Skeletal muscle cell (primary cell): ENCODE results near the gene MALL.
A peak's percentile ranks its signal among the peaks of the same experiment; 100 is the strongest.
"Not testable (repeated sequence)": the region's sequence is repeated elsewhere in the genome, so short reads cannot be mapped to it uniquely, and the experiment has no call there.

Experiments
- DNase-seq: peaks from one replicate; pipeline ENCODE4 v3.0.0-alpha.2; 2010; ENCODE audit warnings: low read depth
- H3K4me3 ChIP-seq: 2 replicates; pipeline ENCODE4 v1.5.1; 2011; ENCODE audit warnings: low read depth, mild to moderate bottlenecking, control low read depth, low read length, moderate library complexity

The MALL gene

DNA sequence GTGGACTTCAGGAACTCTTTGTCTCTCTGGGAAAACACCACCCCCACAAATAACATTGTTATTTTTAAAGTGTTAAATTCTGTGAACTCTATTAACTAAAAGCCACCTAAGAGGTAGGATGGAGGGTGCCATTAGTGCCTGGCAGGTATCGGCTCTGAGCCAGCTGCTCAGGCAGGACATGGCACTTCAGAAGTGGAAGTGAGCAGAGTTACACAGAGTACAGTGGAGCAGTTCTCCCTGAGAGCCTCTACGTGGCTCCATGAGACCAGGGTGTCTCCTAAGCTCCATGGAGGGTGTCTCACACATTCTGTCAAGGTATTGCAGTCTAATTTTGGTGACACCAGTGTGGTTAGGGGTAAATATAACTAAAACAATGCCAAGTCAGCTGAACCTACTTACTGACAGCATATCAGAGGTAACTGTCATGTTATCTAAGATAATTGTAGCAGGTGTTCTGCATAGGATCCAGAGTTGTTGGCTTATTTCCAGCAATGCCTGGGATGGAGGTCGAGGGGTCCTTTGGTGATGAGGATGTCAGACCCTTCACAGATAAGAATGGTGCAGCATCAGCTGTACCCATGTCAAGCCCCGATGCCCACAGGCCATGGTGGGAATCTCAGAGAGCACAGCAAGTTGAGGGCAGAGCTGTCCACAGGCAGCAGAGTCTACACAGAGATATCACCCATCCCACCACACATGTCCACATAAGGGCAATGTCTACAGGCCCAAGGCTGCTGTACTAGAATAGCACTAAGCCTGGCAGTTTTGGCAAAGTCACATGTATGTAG is 8.6 kb upstream of the MALL start:
- DNase-seq: no peak
- H3K4me3 ChIP-seq: no peak overlapping the region

DNA sequence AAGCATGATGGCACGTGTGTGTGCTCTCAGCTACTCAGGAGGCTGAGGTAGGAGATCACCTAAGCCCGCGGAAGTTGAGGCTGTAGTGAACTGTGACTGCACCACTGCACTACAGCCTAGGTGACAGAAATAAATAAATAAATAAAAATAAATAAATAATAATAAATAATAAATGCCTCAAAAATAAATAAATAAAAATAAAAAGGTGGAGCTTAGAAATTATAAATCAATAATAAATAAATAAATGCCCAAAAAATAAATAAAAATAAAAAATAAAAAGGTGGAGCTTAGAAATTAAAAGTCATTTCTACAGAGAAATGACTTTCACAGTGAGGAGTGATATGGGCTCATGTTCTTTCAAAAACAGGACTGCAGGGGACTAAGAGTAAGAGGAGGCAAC is 6.0 kb upstream of the MALL start:
- DNase-seq: no peak
- H3K4me3 ChIP-seq: no peak overlapping the region

DNA sequence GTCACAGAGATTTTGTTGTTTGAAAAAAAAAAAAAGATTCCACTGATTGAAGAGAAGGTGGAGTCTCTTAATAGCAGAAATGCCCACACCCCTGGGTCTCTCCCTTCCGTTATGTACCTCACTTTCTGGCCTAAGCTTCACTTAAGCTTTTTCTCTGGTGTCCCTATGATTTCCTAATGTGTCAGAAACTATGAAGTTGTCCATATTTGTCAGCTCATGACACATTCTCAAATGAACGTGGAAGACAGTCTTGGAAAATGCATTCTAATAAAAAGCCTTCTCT is 5.4 kb upstream of the MALL start:
- DNase-seq: no peak
- no peak overlapping the region for H3K4me3 ChIP-seq

DNA sequence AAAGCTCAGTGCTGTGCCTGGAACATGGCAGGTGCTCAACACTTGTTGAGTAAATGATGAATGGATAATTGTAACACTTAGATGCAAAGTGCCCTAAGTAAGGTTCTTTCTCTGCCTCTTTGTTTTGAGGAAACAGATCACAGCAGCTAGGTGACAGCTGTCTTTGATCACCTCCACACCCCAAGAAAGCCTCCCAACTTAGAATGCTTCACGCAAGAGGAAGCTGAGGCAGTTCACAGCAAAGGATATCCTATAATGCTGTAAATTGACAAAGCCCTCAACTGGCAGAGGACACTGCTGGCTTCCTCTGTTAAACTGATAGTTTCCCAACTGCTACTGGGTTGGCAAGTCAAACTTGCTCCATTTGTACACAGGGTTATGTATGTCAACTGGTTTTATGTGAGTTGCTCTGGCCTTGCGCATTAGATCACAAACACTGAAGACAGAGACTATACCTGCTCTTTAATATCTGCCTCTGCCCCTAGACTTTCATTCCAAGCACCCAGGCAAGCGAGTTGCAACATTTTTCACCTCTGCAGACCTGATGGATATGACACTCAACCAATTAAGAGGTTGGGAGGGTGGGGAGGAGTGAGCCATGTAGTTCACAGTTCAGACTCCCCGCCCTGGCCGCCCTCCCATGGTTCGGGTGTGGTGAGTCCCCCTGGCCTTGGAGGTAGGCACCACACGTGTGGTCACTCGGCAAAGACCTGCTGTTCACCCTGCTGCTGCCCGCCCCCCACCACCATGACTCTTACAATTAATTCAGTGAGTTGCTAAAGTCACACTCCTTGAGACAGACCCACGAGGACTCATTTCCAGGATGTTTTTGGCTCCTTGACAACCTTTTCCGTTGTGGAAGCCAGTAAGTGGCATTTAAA is 4.8 kb upstream of the MALL start:
- no peak for DNase-seq
- no peak overlapping the region for H3K4me3 ChIP-seq

DNA sequence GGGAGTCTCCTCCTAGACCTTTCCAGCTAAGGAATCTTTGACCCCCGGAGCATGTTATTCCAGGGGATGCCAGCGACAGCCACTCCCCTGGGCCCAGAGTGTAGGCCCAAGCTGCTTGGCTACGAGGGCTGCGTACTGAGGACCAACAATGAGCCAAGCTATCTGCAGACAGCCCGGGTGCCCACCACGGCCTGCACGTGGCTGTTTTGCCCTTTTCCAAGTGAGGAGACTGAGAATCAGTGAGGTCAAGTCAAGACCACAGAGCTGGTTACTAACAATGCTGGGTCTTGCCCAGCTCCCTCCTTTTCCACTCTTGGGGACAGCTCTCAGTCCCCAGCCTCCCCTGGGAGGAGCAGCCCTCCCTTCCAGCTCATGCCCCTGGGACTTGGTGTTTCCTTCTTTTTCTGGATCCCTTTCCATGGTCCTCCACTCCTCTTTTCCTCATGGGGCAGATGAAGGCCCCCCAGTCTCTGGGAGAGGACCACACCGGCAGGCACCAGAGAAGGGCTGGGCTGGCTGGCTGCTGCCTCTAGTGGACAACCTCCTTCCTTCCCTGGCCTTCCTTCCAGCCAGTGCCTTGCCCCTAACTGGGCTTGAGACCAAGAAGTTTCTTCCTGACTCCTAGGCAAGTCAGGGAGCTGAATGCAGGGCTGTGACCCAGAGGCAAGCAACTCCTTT is 550 bp upstream of the MALL start:
- H3K4me3 ChIP-seq: peak overlapping the region; percentile 37
- DNase-seq: no peak

DNA sequence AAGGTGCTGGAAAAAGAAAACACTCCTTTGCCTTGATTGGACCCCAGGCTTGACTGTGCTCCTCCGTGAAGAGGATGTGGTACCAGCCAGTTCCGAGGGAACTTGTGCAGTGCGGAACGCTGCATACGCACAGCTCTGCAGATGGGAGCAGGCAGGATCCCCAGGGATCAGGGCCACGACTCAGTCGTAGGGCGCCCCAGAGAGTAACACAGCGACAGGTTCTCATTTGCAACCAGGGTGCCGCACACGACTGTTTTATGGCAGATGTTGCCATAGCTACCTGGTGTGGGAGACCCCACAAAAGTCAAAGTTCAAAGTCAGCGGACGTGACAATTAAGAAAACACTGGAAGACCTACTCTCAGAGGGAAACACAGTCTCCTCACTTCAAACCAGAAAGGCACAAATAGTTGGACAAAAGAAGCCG is 779 bp downstream of the MALL start:
- no peak for DNase-seq
- H3K4me3 ChIP-seq: no peak overlapping the region

DNA sequence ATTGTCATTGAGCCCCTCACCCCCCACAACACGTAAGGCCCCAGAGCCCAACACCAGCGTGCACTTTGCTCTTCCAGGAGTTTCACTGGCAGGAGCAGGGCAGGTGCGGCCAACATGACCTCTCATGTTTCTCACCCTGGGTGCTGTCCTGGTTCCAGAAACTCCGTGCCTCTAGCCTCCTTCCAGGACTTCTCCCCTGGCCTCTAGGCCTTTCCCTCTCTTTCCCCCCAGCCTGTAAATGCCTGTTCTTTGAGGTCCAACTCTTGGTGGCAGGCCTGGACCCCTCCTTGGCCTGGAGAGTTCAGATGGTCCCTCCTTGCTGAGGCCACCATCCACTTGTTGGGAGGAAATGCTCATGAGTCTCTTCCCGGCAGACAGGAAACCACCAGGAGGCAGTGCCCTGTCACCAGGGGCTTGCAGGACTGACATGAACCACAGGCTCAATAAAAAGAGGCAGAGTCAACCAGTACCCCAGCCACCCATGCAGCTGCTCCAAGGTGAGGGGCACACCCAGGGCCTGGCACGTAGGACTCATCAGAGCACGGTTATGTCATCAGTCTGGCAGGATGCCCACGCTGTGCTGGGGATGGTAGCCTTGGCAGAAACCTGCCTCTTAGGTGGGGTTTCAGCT is 1.5 kb downstream of the MALL start:
- H3K4me3 ChIP-seq: no peak overlapping the region

DNA sequence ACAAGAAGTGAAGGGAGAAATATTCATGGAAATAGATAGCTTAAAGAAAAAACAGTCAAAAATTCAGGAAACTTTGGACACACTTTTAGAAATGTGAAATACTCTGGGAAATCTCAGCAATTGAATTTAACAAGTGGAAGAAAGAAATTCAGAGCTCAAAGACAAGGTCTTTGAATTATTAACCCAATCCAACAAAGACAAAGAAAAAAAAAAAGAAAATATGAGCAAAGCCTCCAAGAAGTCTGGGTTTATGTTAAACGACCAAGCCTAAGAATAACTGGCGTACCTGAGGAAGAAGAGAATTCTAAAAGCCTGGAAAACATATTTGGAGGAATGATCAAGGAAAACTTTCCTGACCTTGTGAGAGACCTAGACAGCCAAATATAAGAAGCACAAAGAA is 7.3 kb downstream of the MALL start:
- not testable (repeated sequence) for DNase-seq

More for the DNA sequence above, 1.5 kb downstream of the MALL start:
- DNase-seq: no peak

DNA sequence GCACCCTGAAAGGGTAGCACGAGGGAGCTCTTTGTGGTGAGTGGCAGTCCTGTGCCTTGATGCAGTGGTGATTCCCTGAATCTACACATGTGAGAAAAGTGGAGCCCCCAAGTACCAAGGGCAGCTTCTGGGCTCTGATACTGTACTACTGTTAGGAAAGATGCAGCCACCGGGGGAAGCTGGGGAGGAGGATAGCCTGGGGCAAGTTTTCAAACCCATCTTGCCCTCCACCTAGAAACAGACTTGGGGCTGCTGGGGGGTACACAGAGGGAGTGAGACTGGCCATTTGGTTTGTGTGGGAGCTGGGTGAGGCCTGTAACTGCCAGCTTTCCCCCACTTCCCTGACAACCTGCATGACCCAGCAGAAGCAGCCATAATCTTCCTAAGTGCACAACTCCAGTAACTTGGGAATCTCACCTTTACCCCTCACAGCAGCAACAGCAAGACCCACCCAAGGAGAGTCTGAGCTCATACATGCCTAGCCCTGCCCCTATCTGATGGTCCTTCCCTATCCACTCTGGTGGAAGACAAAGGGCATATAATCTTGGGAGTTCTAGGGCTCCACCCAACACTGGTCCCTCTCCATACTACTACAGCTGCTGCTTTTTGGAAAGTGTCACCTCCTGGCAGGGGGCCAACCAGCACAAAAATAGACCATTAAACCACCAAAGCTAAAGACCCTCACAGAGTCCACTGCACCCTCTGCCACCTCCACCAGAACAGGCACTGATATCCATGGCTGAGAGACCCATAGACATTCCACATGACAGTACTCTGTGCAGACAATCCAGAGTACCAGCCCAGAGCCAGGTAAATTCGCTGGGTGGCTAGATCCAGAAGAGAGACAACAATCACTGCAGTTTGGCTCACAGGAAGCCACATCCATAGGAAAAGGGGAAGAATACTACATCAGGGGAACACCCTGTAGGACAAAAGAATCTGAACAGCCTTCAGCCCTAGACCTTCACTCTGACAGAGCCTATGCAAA is 8.2 kb downstream of the MALL start:
- no peak for DNase-seq
- H3K4me3 ChIP-seq: no peak overlapping the region

More for the DNA sequence above, 7.3 kb downstream of the MALL start:
- not testable (repeated sequence) for H3K4me3 ChIP-seq

DNA sequence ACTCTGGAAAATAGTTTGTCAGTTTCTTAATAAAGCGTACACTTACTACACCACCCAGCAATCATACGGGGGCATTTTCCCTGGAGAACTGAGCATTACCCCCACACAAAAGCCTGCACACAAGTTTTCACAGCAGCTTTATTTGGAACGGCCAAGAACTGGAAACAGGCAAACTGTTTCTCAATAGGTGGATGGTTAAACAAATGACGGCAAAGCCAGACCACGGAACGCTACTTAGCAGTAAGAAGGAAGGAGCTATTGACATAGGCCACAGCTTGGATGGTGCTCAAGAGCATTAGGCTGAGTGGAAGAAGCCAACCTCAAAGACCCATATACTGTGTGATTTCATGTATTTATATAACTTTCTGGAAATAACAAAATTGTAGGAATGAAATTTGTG is 9.0 kb downstream of the MALL start:
- H3K4me3 ChIP-seq: no peak overlapping the region
- peak; percentile 44 for DNase-seq

DNA sequence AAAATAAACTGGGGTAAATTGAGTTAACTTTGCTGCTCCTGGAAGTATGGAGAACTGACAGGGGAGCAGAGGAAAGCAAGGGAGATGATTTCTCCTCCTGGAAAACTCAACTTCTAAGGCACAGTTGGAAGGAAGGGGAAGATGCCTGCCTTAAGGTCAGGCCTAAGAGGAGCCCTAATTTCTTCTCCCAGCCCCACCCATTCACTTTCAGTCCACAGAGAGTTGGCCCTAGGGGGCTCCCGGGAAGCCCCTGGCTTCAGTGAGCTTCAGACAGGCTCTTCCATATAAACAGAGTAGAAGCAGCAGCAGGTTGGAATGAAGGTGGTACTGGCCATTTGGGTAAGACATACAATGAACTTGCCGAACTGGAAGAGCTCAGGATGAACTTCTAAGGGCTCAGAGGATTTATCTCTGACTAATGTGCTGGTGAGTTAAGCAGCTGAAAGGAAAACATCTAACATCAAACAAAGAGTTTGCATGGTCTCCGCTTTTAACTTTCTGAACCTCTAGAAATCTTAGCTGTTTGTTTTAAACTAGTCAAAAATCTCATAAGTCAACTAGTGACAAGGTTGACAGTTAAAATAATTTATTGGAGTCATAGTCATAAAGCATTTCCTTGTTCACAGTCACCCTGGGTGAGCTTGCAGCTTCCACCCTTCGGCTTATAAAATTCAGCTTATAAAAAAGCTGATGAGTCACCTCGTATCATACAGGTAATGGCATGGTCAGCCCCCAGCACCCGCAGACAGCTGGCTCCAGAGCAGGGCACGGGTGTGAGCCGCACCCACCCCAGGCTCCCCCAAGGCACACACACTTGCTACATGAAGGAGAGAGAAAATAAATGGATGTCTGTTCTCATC is 9.8 kb downstream of the MALL start:
- no peak overlapping the region for H3K4me3 ChIP-seq
- DNase-seq: no peak

DNA sequence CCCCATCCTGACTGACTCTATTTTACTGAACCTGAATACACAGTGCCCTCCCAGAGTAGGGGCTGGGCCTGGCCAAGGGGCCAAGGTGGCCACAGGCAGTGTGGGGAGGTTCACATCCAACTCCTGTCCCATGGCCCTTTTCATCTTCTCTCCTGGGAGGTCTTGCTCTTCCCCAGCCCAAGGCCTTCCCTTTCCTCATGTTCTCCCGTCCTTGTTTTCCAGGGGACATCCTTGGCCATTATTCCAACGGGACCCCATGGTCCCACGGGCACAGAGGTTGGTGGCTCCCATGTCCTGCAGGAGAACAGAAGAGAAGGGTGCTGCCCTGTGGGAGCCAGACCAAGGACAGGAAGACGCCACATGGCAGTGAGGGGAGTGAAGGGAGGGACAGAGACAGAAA is 10.4 kb downstream of the MALL start:
- DNase-seq: no peak
- no peak overlapping the region for H3K4me3 ChIP-seq

DNA sequence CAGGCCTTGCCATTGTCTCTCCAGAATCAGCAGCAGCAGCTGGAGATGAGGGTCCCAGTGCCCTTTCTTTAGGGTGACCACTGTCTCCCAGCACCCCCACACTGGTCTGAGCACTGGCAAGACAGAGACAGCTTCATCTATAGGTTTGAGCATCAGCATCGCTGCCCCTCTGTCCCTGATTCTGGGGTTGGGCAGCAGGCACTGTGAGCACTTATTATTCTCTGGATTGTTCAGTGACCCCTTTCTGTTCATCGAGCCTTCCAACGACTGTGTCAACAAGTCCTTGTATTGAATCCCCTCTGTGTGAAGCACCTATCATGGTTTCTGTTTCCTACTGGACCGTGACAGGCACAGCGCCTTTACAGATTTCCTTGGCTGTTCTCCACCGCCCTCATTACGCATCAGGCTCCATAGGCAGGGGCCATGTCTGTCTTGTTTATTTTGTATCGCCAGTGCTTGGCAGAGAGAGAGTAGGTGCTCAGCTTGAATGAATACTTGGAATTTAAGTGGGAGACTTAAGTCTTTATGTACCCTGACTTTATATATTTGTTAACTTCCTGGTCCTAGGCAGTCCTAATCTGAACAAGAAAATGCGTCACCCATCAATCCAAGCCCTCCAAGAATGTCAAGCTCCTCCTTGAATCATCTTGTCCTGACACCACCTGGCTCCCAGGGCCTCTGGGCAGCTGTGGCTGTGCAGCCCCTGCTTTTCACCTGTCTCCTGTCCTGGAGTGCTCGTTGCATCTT is 11.4 kb downstream of the MALL start:
- DNase-seq: no peak
- no peak overlapping the region for H3K4me3 ChIP-seq

DNA sequence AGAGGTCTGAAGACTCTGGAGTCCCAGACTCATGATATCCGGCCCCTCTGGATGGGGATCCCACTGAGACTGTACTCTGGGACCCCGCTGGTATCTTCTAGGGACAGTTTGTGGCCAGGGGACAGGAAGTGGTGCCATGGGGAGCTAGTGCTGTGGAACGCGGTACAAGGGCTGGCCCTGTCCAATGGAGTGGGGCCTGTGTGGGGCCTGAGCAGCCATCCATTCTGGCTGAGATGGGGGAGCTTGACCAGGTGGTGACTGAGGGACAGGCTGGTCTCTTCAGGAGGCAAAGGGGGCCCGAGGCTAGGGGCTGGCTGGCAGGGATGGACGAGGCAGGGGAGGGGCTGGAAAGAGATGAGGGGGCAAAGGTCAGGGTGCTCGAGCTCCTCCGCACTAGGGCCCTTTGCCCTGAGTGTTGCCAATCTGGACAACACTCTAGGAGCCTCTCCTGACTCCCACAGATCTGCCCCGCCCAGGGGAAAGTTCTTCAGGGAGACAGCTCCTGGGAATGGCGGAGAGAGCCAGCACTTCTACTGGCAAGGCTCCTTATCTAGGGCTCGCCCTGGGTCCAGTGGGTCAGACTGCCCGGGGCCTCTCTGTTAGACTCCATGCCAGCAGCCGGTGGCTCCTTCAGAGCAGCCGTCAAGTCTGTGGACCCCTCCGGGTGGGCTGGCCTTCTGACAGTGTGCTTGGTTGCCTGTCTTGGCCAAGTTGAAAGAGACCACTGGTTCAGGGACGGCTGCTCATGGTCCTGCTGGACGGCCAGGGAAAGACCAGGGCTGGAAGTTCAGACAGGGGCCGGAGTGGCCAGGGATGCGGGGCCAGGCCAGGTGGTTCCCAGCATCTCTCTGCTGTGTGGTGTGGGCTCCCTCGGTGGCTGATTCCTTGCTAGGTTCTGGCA is 12.3 kb downstream of the MALL start:
- H3K4me3 ChIP-seq: no peak overlapping the region
- no peak for DNase-seq

DNA sequence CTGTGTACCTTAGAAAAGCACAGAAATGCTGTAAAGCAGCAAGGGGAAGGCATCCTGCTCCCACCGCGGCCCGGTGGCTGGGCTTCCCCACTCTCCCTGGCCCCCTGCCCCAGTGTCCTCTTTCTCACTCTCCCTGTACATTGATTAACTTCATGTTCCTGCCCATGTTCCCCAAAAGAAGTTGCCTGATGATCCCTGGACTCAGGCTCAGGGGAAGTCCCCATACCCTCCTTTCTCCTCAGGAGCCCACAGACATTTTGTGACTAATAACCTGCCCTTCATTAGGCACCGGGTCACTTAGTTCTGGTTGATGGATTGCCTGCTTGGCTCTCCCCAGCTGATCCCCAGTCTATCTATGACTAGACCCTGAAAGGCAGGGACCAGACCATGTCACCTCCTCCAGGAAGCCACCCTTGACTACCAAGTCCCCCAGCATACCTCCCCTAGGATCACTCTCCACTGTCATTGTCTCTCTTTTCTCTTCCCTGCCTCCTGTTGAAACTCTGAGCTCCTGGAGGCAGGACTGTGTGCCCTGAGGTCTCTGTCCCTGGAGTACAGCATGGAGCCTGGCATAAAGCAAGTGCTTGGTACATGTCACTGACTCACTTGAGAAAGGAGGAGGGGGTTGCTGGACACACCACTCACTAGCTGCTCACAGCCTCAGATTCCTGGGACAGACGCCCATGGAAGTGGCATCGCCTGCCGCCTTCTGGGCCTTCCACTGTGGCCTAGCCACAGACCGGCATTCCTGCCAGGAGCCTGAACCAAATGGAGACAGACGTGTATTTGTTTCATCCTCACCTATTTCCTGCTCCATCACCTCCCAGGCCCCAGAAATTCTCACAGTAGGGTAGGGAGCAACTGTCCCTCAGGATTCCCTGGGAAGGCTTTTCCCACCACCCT is 13.5 kb downstream of the MALL start:
- DNase-seq: no peak
- no peak overlapping the region for H3K4me3 ChIP-seq
